Hepatocyte (in vitro differentiated cells): ENCODE data around the gene KMT2D.

Experiments used
- EZH2 ChIP-seq: fragments of 200-600 bp; sonication (generic); IDR thresholded peaks from 2 replicates; pipeline ENCODE4 v1.6.1; 2016; ENCODE audit warnings: antibody characterized with exemption, mild to moderate bottlenecking, borderline replicate concordance
- EZH2phosphoT487 ChIP-seq: fragments of 200-600 bp; sonication (generic); IDR thresholded peaks from one replicate; pipeline ENCODE4 v1.6.1; 2018; ENCODE audit warnings: antibody characterized with exemption, mild to moderate bottlenecking, low read depth, moderate library complexity; ENCODE audit not compliant: unreplicated experiment, severe bottlenecking
- TF ChIP-seq, protein P1 (sequence below): fragments of 200-600 bp; sonication (generic); IDR thresholded peaks from 2 replicates; pipeline ENCODE4 v1.5.1; 2016; ENCODE audit warnings: antibody characterized with exemption, mild to moderate bottlenecking; ENCODE audit not compliant: poor library complexity

- TF ChIP-seq, protein P1, sequence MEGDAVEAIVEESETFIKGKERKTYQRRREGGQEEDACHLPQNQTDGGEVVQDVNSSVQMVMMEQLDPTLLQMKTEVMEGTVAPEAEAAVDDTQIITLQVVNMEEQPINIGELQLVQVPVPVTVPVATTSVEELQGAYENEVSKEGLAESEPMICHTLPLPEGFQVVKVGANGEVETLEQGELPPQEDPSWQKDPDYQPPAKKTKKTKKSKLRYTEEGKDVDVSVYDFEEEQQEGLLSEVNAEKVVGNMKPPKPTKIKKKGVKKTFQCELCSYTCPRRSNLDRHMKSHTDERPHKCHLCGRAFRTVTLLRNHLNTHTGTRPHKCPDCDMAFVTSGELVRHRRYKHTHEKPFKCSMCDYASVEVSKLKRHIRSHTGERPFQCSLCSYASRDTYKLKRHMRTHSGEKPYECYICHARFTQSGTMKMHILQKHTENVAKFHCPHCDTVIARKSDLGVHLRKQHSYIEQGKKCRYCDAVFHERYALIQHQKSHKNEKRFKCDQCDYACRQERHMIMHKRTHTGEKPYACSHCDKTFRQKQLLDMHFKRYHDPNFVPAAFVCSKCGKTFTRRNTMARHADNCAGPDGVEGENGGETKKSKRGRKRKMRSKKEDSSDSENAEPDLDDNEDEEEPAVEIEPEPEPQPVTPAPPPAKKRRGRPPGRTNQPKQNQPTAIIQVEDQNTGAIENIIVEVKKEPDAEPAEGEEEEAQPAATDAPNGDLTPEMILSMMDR, result no peak
- no peak for TF ChIP-seq EZH2phosphoT487
- TF ChIP-seq EZH2, result no peak
Measured at GRCh38 chr12:49055092-49055491, 5.5 kb downstream of the KMT2D start.
